Stimulated activated CD4-positive, alpha-beta T cell treated with anti-CD3 and anti-CD28 coated beads, Interleukin-1b, Interleukin-23, amount 100 ng/mL, for 4 hours (primary cell): Measurements from ENCODE around the gene RPUSD1.
"Not testable (repeated sequence)": the region's sequence is repeated elsewhere in the genome, so short reads cannot be mapped to it uniquely, and the experiment has no call there.

ENCODE experiments used
- DNase-seq, 2 donors: peaks; one replicate each; pipeline ENCODE4 v3.0.0-alpha.2; 2020; ENCODE audit warnings: low read depth in 2 of 2

Gene RPUSD1

DNA sequence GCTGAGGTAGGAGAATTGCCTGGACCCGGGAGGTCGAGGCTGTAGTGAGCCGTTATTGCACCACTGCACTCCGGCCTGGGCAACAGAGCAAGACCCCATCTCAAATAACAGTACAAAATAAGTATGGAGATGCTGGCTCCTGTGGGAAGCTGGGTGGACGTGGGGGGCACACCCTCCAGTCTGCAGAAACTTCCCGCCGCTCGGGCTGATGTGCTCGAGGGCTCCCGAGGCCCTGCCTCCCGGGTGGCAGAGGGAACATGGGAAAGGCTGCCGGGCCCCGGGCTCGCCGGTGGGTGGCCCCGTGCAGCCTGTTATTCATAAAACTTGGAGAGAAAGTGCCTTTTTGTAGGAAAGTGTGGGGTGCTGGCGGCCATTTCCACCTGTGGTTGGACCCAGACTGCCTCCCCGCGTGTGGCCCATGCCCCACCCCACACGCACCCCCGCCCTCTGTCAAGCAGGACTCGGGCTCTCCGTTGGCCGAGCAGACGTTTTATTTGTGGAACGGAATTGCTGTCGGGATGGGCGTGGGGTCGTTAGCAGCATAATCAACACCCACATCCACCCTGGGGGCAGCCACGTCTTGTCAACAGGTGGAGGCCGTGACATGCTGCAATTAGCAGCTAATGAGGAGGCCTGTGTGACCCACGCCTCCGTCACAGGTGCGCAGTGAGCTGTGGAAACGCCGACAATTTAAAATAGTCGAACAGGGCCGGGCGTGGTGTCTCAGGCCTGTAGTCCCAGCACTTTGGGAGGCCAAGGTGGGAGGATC is 40.0 kb downstream of the RPUSD1 start:
- DNase-seq = no peak

DNA sequence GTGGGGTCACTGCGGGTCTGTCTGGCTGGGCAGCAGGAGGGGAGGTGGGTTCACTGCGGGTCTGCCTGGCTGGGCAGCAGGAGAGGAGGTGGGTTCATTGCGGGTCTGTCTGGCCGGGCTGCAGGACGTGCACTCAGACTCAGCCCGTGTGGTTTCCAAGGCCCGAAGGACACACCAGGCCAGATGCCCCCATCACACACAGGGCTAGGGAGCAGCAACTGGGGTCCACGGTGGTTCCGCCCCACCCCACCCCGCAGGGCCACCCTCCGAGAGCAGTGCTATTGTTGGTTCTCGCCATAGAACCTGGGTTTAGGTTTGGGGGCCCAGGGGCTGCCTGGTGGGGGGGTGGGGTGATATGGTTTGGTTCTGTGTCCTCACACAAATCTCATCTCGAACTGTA is 41.5 kb downstream of the RPUSD1 start:
- DNase-seq = no peak

DNA sequence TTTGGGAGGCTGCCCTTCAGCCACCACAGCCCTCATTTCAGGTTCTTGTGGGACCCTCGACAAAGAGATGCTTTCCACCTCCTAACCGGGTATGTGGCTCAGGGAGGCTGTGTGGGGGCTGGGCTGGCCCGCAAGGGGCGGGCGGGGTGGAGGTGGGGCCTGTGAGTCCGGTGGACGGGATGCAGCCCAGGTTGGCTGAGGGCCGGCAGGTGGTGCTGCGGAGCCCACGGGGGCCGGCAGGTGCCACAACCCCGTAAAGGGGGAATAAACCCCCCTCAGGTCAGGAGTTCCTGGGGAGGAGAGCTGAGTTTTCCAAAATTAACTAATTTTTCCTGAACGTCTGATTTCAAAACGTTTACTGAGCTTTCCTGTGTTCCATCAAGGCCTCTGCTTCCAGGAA is 42.4 kb downstream of the RPUSD1 start:
- DNase-seq = no peak

DNA sequence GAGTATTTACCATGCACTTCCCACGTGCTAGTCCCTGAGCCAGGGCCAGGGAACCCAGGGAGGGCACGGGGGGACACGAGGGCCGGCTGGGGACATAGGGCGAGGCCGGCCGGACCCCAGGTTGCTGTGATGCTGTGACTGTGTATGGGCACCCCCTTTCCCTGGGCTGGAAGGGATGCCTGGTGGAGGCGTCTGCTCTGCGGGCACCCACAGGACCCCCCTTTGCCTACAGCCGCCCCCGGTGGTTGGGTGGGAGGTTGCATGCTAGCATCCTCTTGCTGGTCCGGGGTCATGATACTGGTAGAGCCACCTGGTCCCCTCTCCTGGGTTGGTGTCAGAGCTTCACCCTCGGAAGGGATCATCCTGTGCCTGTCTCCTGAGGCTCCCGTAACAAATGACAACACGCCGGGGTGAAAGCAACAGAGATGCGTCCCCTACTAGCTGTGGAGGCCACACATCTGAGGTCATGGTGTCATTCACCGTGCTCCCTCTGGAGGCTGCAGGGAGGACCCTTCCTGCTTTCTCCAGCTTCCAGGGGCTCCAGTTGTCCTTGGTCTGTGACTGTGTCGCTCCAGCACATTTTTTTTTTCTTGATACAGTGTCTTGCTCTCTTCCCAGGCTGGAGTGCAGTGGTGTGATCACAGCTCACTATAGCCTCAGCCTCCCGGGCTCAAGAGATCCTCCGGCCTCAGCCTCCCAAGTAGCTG is 44.2 kb downstream of the RPUSD1 start:
- DNase-seq = no peak

DNA sequence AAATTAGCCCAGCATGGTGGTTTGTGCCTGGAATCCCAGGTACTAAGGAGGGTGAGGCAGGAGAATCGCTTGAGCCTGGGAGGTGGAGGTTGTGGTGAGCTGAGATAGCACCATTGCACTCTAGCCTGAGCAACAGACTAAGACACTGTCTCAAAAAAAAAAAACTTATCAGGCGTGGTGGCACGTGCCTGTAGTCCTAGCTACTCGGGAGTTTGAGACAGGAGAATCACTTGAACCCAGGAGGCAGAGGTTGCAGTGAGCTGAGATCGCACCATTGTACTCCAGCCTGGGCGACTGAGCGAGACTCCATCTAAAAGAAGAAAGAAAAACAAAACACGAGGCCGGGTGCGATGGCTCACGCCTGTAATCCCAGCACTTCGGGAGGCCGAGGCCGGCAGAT is 45.3 kb downstream of the RPUSD1 start:
- DNase-seq = not testable (repeated sequence)

DNA sequence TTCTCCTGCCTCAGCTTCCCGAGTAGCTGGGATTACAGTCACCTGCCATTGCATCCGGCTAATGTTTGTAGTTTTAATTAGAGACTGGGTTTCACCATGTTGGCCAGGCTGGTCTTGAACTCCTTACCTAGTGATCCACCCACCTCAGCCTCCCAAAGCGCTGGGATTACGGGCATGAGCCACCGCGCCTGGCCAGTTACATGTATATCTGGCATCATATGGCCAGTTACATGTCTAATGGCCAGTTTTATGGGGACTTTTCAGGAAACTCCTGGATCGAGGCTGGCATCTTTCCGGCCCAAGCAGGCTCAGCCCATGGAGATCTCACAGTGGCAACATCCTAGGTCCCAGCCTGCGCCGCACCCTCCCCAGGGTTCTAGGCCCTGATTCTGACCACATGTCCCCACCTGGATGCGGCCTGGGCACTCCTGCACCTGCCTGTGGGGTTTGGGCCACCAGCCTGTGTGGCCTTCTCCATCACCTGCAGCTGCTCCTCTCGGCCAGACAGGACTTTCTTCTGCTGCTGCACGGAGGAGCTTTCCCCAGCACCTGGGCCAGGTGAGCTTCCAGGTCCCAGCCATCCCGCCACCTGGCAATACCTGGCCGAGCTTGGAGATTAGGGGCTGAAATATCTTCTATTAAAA is 46.1 kb downstream of the RPUSD1 start:
- DNase-seq = no peak

DNA sequence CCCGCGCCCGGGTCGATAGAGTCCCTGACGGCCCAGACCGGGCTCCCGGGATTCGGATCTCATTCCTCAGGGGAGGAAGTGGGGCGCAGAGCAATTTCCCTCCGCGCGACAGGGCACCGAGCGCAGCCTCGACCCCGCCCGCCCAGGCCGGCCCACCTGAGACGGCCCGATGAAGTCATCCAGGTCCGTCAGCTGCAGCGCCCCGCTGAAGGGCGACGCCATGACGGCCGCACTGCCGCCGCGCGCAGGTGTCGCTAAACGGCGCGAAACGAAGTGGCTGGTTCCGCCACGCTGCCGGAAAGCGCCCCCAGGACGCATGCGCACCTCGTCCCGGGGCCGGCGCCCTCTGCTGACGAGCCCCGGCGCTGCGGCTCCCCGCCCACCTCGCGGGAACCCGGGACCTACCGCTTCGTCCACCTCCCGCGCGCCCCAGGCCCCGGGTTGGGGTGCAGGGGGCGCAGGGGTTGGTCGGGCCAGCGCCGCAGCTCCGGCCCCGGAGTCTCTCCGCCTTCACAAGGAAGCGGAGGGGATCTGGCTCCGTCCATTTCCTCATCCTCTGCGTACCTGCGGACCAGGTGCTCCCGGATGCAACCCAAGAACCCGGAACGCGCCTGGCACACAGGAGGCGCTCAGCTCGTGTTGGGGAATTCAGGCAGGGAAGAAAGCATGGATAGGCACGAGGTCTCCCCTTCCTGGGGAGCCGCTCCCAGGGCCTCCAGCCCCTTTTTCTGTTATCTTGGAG is 47.2 kb downstream of the RPUSD1 start, which contains the start of gene CIAO3:
TSS of gene CIAO3 (minus strand) at position 234 of the 742 bp plus-strand sequence. CDS start at position 222, 12 bp downstream.
- DNase-seq = peak; percentile 90 to 92

DNA sequence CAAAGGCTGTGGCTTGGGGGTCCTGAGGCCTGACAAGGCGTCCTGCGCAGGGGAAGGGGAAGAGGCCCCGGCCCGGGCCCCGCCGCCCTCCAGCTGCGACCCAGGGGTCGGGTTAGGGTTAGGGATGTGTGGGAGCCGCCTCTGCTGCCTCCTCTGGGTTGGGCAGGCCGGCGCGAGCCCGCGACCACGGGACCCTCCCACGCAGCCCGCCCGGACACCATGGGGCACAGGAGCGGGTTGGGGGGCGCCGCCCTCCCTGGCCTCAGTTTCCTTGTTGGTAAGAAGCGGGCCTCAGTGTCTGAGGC is 47.8 kb downstream of the RPUSD1 start:
- no peak for DNase-seq

DNA sequence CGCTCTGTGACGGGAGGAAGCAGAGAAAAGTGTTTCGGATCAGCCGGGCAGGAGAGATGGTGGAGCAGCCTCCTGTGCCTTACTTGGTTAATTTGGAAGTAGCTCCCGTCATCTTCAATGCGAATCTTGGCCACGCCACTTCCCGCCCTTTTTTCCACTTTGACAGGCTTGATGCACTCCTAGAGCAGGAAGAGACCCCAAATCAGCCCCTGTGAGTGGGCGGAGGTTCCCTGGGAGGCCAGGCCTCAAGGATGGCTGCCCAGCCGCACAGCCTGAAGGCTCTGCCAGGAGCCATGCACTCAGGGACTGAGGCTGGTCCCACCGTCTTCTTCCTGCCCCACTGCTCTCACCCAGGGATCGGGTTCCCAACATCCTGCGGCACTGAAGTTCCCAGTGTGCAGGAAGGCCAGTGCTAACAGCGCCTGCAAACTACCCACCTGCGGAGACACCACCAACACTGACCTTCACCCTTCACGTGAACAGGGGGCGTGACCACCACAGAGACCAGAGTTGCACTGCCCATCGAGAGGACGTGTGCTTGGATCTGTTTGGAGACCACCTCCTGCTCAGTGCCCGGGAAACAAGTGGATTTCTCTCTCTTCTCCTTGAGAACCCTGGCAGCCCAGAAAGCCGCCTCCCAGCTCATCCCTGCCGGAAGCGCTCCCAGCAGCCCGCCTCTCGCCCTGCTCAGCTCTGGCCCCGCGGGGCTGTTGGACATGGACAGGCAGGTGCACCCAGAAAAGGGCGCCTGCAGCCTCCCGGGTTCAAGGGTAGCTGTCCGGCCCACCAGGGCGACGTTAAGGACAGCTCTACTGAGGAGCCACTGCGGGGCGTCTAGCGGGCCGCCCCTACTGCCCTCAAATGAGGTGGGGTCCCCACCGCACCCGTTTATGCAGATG is 48.4 kb downstream of the RPUSD1 start:
- no peak for DNase-seq

DNA sequence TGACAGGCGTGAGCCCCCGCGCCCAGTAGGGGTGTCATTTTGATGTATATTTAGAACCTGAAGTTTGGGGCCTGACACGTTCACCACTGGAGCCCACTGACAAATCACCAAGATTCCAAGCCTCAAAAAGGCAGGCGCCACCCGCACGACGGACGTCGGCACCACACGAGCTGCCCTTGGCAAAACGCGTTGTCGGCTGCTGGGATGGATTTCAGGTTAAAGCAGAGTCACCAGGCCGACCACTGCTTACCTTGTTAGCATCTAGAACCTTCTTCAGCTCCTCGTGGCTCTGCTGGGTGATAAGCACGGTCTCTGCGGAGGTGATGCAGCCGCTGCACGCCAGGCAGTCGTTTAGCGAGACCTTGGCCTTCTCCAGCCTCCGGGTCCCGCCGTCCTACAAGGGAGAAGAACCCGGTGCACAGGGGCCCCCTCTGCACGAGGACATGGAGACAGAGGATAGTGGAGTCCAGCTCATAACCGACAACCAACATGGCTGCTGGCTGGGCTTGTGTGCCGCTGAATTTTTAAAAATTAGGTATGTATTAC is 51.2 kb downstream of the RPUSD1 start:
- DNase-seq = no peak

DNA sequence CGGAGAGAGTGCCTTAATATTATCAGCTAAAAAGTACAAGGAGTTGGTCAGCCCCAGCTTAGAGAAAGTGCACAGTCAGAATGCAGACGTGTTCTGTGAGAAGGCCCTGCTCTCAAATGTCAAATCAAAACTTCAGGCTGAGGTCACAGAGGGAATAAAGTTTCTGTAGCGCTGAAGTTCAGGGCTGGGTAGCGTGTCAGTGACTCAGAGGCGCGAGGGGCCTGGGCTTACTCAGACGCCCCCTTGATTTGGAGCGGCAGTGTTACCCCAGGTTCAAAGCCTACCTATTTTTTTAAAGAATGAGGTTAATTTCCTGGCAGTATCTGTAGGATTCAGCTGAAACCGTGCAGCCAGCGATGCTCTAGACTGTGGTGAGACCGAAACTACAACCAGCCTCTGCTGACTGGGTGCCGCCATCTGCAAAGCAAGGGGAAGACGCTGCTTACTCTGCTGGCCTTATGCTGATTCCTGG is 52.2 kb downstream of the RPUSD1 start:
- no peak for DNase-seq

DNA sequence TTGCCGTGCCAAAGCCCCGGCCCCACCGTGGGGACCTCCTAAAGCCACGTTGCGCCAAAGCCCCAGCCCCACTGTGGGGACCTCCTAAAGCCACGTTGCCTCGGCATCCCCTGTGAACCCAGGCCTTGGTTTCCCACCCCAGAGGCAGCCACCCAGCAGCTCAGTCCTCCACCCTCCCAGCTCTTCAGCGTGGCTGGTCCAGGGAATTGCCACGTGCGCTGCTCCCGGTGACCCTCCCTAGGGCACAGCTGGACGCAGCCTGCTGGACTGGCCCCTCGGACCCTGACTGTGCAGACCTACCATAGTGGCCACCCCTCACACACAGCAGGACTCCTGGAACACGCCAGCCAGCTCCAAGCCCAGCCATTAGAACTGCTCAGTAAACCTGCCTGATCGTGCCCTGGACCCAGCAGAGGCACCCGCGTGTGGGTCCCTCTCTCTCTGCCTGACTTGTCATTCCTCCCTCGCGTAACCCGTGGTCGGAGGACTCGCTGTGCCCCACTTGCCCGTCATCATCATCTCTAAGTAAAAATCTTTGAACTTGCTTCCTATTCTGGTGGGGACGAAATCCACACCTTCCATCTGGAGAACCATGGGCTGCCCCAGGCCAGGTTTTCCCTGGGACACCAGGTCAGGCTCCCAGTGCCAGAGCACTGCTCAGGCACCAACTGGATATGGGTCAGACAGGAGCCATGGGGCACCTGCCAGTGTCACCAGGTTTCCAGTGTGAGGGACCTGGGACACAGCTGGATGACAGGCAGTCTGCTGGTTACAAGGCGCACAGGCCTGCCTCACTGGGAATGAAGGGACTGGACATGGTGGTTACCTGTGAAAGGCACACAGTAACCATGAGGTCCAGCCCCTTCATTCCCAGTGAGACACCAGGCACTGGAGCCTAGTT is 53.0 kb downstream of the RPUSD1 start:
- DNase-seq = no peak
